Measurements from ENCODE around the gene YIPF1. TPM values are rescaled to one million over a fixed set of nuclear protein-coding genes. Genes with fewer than 3 reads are reported as not detected.

YIPF1 gene
- total and polyA plus RNA-seq, 2 experiments from 2014 or later, result 14.4 to 29.7 TPM

DNA sequence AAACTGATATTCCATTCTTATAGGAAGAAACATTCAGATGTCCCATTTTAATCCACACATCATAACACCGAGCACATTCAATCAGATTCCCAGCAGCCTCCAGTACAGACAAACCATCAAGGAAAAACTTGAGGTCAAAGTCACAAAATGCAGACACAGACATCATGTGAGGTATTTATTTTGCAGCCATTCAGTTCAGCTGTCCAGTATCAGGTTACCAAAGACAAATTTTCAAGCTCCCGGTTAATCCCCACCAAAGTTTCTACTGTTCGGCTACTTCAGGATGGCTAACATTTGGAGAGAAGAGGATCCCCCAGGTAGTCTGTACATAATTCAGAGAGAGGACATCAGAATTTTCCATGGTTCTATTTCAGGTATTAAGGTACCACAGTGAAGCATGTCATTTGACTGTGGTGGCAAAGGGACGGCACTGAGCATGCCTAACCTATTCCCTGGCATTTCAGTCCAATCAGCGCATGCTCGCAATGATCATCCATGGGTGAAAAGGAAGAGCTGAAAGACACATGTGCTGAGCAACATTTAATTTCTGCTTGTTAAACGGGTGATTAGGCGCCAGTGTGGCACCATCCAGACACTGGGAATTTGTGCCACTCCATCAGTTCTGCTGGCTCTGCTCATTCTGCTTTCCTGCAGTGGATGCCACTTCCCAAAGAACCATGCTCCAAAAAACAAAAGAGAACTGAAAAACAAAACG is 37.9 kb downstream of the YIPF1 start:
- no peaks in the 10 kb centered on the region for H3K9me3 ChIP-seq (ENCODE audit: low read depth)
- no peak overlapping the region for H3K27ac ChIP-seq
- H3K4me1 ChIP-seq (ENCODE audit: low read depth), result no peaks in the 10 kb centered on the region
- H3K4me3 ChIP-seq, result no peak overlapping the region
- H3K27me3 ChIP-seq, result no peaks in the 10 kb centered on the region
- DNase-seq (ENCODE audit: low read depth in 1 of 2, low spot score in 1 of 2), result no peak
- peaks cover 5% of the 10 kb centered on the region for H3K36me3 ChIP-seq
- no peak for TF ChIP-seq CTCF (IDR thresholded peaks at IDR 0.05; ENCODE audit: low read depth, low read length)

DNA sequence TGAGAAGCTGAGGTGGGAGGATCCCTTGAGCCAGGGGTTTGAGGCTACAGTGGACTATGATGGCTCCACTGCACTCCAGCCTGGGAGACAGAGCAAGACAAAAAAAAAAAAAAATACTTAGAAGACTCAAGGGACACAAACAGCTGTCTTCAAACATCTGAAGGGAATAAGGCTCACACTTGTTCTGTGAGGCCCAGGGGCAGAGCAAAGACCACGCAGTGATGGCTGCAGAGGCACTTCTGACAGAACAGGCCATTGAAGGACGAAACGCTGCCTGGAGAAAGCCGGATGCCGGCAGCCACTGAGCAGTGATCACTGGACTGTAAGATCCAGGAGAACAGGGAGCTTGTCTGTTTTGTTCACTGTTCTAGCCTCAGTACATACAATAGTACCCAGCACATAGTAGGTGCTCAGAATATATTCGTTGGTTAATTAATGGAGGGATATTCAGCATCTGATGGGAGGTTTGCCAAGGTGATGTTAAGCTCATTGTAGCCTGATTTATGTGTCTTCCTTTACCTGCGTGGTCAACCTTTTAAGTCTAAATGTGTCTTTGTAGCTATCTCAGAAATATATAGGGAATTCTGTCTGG is 39.4 kb downstream of the YIPF1 start:
- Histone ChIP-seq H3K4me1 (ENCODE audit: low read depth) (no peaks in the 10 kb centered on the region), H3K36me3 (no peaks in the 10 kb centered on the region), H3K27ac (no peak overlapping the region), H3K27me3 (no peaks in the 10 kb centered on the region), H3K4me3 (no peak overlapping the region), H3K9me3 (ENCODE audit: low read depth) (no peaks in the 10 kb centered on the region)
- TF ChIP-seq CTCF (IDR thresholded peaks at IDR 0.05; ENCODE audit: low read depth, low read length), result no peak
- no peak for DNase-seq (ENCODE audit: low read depth in 1 of 2, low spot score in 1 of 2)

GRCh38 chr1:53847980-53848379 is 41.6 kb downstream of the YIPF1 start:
- no peak overlapping the region for H3K4me3 ChIP-seq
- no peak overlapping the region for H3K27ac ChIP-seq
- H3K4me1 ChIP-seq (ENCODE audit: low read depth), result no peaks in the 10 kb centered on the region
- H3K36me3 ChIP-seq, result no peaks in the 10 kb centered on the region
- DNase-seq (ENCODE audit: low read depth in 1 of 2, low spot score in 1 of 2), result peak in 1 of 2 donors; percentile 17
- no peak for TF ChIP-seq CTCF (IDR thresholded peaks at IDR 0.05; ENCODE audit: low read depth, low read length)
- H3K9me3 ChIP-seq (ENCODE audit: low read depth), result no peaks in the 10 kb centered on the region
- H3K27me3 ChIP-seq, result no peaks in the 10 kb centered on the region

DNA sequence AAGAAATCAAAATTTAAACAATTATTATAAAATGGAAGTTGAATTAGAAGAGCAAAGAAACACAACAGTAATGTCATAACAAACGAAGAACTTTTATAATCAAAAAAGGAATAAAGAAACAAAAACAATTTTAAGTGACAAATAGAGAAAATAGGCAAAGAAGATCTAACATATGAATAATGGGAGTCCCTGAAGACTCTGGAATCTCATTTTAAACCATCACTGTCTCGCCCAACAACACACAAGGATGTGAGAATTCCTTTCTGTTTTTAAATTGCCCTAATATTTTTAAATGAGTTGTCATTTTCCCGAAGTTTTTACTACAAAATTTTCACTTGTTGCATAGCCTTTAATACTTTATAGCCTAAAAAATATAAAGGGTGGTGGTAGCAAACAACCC is 47.2 kb downstream of the YIPF1 start:
- TF ChIP-seq CTCF (IDR thresholded peaks at IDR 0.05; ENCODE audit: low read depth, low read length), result no peak
- no peaks in the 10 kb centered on the region for H3K36me3 ChIP-seq
- H3K27ac ChIP-seq, result no peak overlapping the region
- H3K4me1 ChIP-seq (ENCODE audit: low read depth), result no peaks in the 10 kb centered on the region
- no peak overlapping the region for H3K4me3 ChIP-seq
- no peak for DNase-seq (ENCODE audit: low read depth in 1 of 2, low spot score in 1 of 2)
- no peaks in the 10 kb centered on the region for H3K9me3 ChIP-seq (ENCODE audit: low read depth)
- no peaks in the 10 kb centered on the region for H3K27me3 ChIP-seq

- H3K27ac ChIP-seq, result peak overlapping the region; percentile 99
- H3K9me3 ChIP-seq (ENCODE audit: low read depth), result no peaks in the 10 kb centered on the region
- no peaks in the 10 kb centered on the region for H3K27me3 ChIP-seq
- no peak for TF ChIP-seq CTCF (IDR thresholded peaks at IDR 0.05; ENCODE audit: low read depth, low read length)
- DNase-seq (ENCODE audit: low read depth in 1 of 2, low spot score in 1 of 2), result no peak
- H3K4me1 ChIP-seq (ENCODE audit: low read depth), result no peaks in the 10 kb centered on the region
- H3K4me3 ChIP-seq, result no peak overlapping the region
- no peaks in the 10 kb centered on the region for H3K36me3 ChIP-seq
Observed at GRCh38 chr1:53838654-53838974, 51.0 kb downstream of the YIPF1 start.
